ENCODE data around the gene EPN2.
A peak's percentile ranks its signal among the peaks of the same experiment; 100 is the strongest.

EPN2 gene

DNA sequence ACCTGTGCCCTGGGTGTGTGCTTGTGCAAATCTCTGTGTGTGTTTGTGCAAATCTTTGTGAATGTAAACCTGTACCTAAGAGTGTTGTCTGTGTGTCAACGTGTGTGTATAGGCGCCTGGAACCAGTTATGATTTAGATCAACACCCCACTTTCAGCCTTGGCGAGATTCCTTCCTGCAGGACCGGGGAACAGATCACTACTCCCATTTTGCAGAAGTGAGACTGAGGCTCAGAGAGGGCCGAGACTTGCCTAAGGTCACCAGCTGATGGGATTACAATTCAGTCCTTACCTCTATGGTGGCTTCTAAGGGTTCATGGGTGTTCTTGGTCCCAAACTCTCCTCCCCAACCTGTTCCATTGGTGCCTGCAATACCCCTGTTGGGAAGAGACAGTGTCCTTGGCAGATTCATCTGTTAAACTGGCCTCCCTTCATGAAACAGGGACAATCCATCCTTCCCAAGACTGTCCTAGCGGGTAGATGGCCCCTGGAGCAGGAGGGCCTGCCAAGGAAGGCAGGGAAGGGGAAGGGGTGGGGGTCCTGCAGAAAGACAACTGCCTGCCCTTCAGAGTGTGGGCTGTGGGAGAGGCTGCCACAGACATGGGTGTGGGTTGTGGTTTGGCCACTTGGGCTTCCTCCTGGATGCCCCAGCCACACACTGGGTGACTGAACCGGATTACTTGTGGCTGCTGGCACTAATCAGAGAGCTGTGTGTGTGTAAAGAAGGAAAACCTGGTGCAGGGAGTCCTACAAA is 134.3 kb downstream of the EPN2 start:
- H3K9me3 Mint-ChIP-seq = no peaks in the 10 kb centered on the region
- DNase-seq = no peak
- H3K4me1 Mint-ChIP-seq = peaks cover 31 to 49% of the 10 kb centered on the region in 2 donors
- ATAC-seq (replicated peaks) = peak; percentile 31 to 48
- no peaks in the 10 kb centered on the region for H3K27me3 Mint-ChIP-seq
- H3K4me3 Mint-ChIP-seq = no peak overlapping the region
- H3K36me3 Mint-ChIP-seq = peaks cover 0 to 3% of the 10 kb centered on the region in 2 donors
- H3K27ac Mint-ChIP-seq = no peak overlapping the region

DNA sequence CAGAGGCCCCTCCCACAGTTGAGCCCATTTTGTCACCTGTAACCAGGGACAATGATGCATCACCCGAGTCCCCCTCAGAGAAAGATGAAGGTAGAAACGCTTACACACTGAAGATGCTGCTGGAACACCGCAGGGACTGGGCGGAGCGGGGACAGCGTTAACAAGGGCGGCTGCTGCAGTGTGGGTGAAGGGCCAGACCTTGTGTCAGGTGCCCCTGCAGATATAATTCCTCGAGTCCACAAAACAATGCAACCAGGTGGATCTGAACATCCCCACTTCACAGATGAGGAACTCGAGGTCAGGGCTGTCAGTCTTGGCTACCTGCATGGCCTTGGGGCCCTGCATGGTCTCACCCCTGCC is 134.8 kb downstream of the EPN2 start:
- no peak overlapping the region for H3K4me3 Mint-ChIP-seq
- peaks cover 34 to 52% of the 10 kb centered on the region in 2 donors for H3K4me1 Mint-ChIP-seq
- DNase-seq = no peak

DNA sequence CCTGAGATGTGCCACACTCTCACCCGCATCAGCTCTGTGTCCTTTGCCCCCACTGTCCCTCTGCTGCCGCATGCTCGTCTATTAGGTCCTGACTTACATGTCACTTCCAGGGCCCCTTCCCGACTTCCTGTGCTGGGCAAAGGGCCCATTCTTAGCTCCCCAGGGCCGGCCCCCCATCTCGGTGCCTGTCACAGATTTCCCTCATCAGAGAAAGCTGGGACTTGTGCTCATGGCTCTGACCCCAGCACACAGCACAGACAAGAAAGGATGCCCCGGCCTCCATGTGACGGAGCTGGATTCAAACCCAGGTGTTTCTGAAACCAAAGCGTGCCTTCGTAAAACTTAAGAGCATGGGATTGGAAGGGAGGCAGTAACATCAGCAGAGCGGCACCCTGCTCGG is 135.3 kb downstream of the EPN2 start:
- H3K27me3 Mint-ChIP-seq = no peaks in the 10 kb centered on the region
- H3K27ac Mint-ChIP-seq = no peak overlapping the region
- DNase-seq = no peak
- H3K36me3 Mint-ChIP-seq = peaks cover 0 to 3% of the 10 kb centered on the region in 2 donors
- H3K4me1 Mint-ChIP-seq = peaks cover 35 to 55% of the 10 kb centered on the region in 2 donors
- no peak overlapping the region for H3K4me3 Mint-ChIP-seq
- H3K9me3 Mint-ChIP-seq = no peaks in the 10 kb centered on the region
- no peak for ATAC-seq (replicated peaks)

More for the DNA sequence above, 134.8 kb downstream of the EPN2 start:
- Mint-ChIP-seq H3K9me3 (no peaks in the 10 kb centered on the region), H3K27me3 (no peaks in the 10 kb centered on the region), H3K27ac (no peak overlapping the region), H3K36me3 (peaks cover 0 to 3% of the 10 kb centered on the region in 2 donors)
- ATAC-seq (replicated peaks) = no peak

- no peak overlapping the region for H3K27ac Mint-ChIP-seq
Measured at GRCh38 chr17:19372866-19373504, 135.8 kb downstream of the EPN2 start.

GRCh38 chr17:19374136-19374535 is 137.0 kb downstream of the EPN2 start:
- ATAC-seq (replicated peaks) = no peak
- H3K4me3 Mint-ChIP-seq = no peak overlapping the region
- no peaks in the 10 kb centered on the region for H3K27me3 Mint-ChIP-seq
- H3K9me3 Mint-ChIP-seq = no peaks in the 10 kb centered on the region
- peaks cover 0 to 3% of the 10 kb centered on the region in 2 donors for H3K36me3 Mint-ChIP-seq
- no peak for DNase-seq
- H3K4me1 Mint-ChIP-seq = peaks cover 33 to 54% of the 10 kb centered on the region in 2 donors
- H3K27ac Mint-ChIP-seq = no peak overlapping the region

More at GRCh38 chr17:19372866-19373504, 135.8 kb downstream of the EPN2 start:
- Mint-ChIP-seq H3K27me3 (no peaks in the 10 kb centered on the region), H3K4me3 (no peak overlapping the region), H3K9me3 (no peaks in the 10 kb centered on the region), H3K4me1 (peaks cover 35 to 55% of the 10 kb centered on the region in 2 donors), H3K36me3 (peaks cover 0 to 3% of the 10 kb centered on the region in 2 donors)
- DNase-seq = no peak
- ATAC-seq (replicated peaks) = no peak

- Mint-ChIP-seq H3K36me3 (peaks cover 3 to 7% of the 10 kb centered on the region in 2 donors), H3K4me3 (peak overlapping the region; percentile 19 to 25), H3K4me1 (peaks cover 28 to 48% of the 10 kb centered on the region in 2 donors), H3K27ac (no peak overlapping the region), H3K9me3 (no peaks in the 10 kb centered on the region), H3K27me3 (no peaks in the 10 kb centered on the region)
- DNase-seq (no peak), ATAC-seq (replicated peaks) (no peak)
Measured at GRCh38 chr17:19375732-19376131, 138.6 kb downstream of the EPN2 start.

DNA sequence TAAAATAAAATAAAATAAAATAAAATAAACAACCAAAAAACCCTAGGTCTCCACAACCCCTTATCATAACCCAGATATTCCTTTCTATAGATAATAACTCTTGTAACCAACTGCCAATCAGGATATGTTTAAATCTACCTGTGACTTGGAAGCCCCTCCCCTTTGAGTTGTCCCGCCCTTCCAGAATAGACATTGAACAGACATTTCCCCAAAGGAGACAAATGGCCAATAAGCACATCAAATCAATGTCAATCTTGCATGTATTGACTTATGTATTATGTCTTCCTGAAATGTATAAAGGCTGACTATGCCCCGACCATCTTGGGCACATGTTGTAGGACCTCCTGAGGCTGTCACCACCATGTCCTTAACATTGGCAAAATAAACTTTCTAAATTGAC is 139.6 kb downstream of the EPN2 start:
- DNase-seq (no peak), ATAC-seq (replicated peaks) (no peak)
- H3K9me3 Mint-ChIP-seq = no peaks in the 10 kb centered on the region
- H3K4me3 Mint-ChIP-seq = peak overlapping the region; percentile 98 to 100
- H3K36me3 Mint-ChIP-seq = peaks cover 12 to 16% of the 10 kb centered on the region in 2 donors
- no peaks in the 10 kb centered on the region for H3K27me3 Mint-ChIP-seq
- H3K4me1 Mint-ChIP-seq = peaks cover 18 to 37% of the 10 kb centered on the region in 2 donors
- peak overlapping the region; percentile 99 for H3K27ac Mint-ChIP-seq

DNA sequence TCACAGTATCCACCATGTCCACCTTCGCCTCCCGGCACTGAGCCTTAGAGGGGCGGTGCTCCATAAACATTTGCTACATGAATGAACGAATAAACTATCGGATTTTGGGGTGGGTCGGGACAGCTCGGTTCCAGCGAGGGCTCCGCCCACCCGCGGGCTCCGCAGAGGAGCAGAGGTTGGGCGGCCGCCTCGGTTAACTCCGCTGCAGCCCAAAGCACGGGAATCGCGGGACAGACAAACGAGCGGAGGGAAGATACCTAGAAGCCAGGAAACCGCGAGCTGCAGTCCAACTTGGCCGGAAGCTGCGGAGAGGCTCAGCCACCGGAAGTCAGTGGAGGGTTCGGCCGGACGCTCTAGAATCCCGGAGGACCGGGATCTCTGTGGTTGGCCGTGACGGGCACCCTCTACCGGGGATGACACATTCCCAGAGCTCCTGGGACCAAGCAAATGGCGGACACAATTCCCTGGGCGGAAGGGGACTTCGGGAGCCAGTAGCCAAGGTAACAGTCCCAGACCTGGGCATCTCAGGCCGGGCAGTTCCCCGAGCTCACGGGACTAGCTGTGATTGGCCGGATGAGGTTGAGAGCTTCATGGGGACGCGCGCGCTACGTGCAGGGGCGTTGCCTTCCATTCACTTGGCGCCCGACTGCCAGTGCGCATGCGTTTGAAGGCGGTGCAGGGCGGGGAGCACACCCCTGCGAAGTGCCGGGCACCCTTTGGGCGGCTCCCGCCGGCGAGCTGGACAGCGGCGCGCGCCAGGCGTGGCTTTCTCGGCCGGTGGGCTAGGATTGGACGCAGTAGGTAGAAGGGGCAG is 140.6 kb downstream of the EPN2 start:
- Mint-ChIP-seq H3K27ac (peak overlapping the region; percentile 99), H3K4me3 (peak overlapping the region; percentile 98 to 100), H3K4me1 (peaks cover 11 to 29% of the 10 kb centered on the region in 2 donors), H3K27me3 (no peaks in the 10 kb centered on the region), H3K9me3 (no peaks in the 10 kb centered on the region), H3K36me3 (peaks cover 17 to 21% of the 10 kb centered on the region in 2 donors)
- peak; percentile 99 for DNase-seq
- peak; percentile 94 to 97 for ATAC-seq (replicated peaks)

DNA sequence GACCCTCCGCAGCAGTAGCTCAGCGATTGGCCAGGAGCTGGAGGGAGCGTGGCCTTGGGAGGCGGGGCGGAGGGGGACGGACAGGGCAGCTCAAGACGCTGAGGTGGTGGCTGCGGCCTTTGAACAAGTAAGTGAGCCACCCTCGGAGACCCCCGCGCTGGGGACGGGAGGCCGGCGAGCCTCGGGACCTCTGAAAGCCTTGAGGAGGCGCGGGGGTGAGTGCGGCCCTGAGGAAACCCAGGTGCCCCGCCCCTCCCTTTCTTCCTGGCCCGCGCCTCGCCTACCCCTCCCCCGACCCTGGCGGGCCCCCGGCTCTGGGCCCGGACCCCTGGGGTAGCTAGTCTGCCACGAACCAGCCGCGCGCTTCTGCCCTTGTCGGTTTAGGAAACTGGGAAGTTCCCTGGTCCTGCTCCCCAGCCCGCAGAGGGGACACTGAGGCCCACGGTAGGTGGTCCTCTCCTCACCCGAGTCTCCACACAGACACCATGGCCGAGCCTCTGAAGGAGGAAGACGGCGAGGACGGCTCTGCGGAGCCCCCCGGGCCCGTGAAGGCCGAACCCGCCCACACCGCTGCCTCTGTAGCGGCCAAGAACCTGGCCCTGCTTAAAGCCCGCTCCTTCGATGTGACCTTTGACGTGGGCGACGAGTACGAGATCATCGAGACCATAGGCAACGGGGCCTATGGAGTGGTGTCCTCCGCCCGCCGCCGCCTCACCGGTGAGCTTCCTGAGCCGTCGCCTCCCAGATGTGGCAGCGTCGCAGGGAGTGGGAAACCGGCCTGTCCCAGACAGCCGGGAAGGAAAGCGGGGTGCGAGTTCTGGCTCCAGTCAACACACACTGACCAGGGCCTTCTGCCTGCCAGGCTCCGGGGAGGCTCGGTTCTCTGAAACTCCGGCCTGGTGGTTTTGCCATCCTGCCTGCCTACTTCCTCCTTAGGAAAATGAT is 141.5 kb downstream of the EPN2 start, which contains the start of gene MAPK7:
Gene MAPK7, plus strand, starts transcription at position 83 of the 945 bp plus-strand sequence. Its CDS starts 403 bp downstream, at position 486.
- Mint-ChIP-seq H3K27me3 (no peaks in the 10 kb centered on the region), H3K36me3 (peaks cover 21 to 29% of the 10 kb centered on the region in 2 donors), H3K4me1 (peaks cover 11 to 23% of the 10 kb centered on the region in 2 donors), H3K4me3 (peak within 1 kb of the TSS; percentile 98 to 100), H3K9me3 (no peaks in the 10 kb centered on the region), H3K27ac (peak within 1 kb of the TSS; percentile 99)
- no peak for DNase-seq
- peak; percentile 16 to 26 for ATAC-seq (replicated peaks)

- peaks cover 28 to 34% of the 10 kb centered on the region in 2 donors for H3K36me3 Mint-ChIP-seq
- H3K4me1 Mint-ChIP-seq = peaks cover 15 to 24% of the 10 kb centered on the region in 2 donors
- H3K9me3 Mint-ChIP-seq = no peaks in the 10 kb centered on the region
- no peaks in the 10 kb centered on the region for H3K27me3 Mint-ChIP-seq
- DNase-seq (no peak), ATAC-seq (replicated peaks) (no peak)
- peak overlapping the region; percentile 98 to 100 for H3K4me3 Mint-ChIP-seq
- H3K27ac Mint-ChIP-seq = no peak overlapping the region
Measured at GRCh38 chr17:19379361-19380065, 142.3 kb downstream of the EPN2 start.

DNA sequence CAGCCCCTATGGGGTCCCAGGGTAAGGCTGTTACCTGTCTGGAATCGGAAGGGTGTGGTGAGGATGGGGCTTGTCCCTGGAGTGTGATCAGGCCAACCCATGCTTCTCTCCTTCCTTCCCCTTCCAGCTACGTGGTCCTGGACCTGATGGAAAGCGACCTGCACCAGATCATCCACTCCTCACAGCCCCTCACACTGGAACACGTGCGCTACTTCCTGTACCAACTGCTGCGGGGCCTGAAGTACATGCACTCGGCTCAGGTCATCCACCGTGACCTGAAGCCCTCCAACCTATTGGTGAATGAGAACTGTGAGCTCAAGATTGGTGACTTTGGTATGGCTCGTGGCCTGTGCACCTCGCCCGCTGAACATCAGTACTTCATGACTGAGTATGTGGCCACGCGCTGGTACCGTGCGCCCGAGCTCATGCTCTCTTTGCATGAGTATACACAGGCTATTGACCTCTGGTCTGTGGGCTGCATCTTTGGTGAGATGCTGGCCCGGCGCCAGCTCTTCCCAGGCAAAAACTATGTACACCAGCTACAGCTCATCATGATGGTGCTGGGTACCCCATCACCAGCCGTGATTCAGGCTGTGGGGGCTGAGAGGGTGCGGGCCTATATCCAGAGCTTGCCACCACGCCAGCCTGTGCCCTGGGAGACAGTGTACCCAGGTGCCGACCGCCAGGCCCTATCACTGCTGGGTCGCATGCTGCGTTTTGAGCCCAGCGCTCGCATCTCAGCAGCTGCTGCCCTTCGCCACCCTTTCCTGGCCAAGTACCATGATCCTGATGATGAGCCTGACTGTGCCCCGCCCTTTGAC is 143.5 kb downstream of the EPN2 start:
- Mint-ChIP-seq H3K4me3 (no peak overlapping the region), H3K27me3 (no peaks in the 10 kb centered on the region), H3K4me1 (peaks cover 16 to 25% of the 10 kb centered on the region in 2 donors), H3K9me3 (no peaks in the 10 kb centered on the region), H3K36me3 (peaks cover 29 to 42% of the 10 kb centered on the region in 2 donors), H3K27ac (no peak overlapping the region)
- DNase-seq (no peak), ATAC-seq (replicated peaks) (no peak)

DNA sequence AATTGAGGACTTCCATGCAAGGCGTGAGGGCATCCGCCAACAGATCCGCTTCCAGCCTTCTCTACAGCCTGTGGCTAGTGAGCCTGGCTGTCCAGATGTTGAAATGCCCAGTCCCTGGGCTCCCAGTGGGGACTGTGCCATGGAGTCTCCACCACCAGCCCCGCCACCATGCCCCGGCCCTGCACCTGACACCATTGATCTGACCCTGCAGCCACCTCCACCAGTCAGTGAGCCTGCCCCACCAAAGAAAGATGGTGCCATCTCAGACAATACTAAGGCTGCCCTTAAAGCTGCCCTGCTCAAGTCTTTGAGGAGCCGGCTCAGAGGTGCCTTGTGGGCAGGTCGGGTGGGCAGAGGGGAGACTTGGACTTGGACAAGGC is 144.2 kb downstream of the EPN2 start:
- Mint-ChIP-seq H3K36me3 (peaks cover 29 to 44% of the 10 kb centered on the region in 2 donors), H3K27ac (no peak overlapping the region), H3K27me3 (peaks cover under 1 to 3% of the 10 kb centered on the region in 2 donors), H3K9me3 (no peaks in the 10 kb centered on the region), H3K4me3 (no peak overlapping the region), H3K4me1 (peaks cover 18 to 26% of the 10 kb centered on the region in 2 donors)
- no peak for ATAC-seq (replicated peaks)
- no peak for DNase-seq

Measured in stimulated activated naive B cell treated with anti-CD40 and anti-IgM and Interleukin-4, amounts not matched to agents 10 μg/mL and 1 μg/mL and 100 μg/mL, for 72 hours (primary cell).